Airway epithelial cell (primary cell): ENCODE measurements around the gene PRAMEF8. TPM values are rescaled to one million over a fixed set of nuclear protein-coding genes. Genes with fewer than 3 reads are reported as not detected.

Source experiments
- total RNA-seq: library from RNA; depleted of rRNA; stranded (reverse); fragments of >200 nt; gene quantifications from 2 replicates; pipeline ENCODE4 v1.2.3, GENCODE V29; 2015

The PRAMEF8 gene
- total RNA-seq = not detected in 2 replicates

GRCh38 chr1:13285037-13285436, at the start of gene PRAMEF8:
Gene PRAMEF8 (minus strand): TSS chr1:13285137. CDS start chr1:13284091, 1,046 bp downstream.

GRCh38 chr1:13315281-13315680, 30.3 kb upstream of the PRAMEF8 start, which contains the start of gene PRAMEF15:
Gene PRAMEF15 (plus strand): TSS chr1:13315581. CDS start chr1:13318408, 2,827 bp downstream.

GRCh38 chr1:13303239-13303638, 18.3 kb upstream of the PRAMEF8 start, which contains the start of gene PRAMEF33:
Gene PRAMEF33 (plus strand): TSS chr1:13303539. CDS start chr1:13305955, 2,416 bp downstream.

DNA sequence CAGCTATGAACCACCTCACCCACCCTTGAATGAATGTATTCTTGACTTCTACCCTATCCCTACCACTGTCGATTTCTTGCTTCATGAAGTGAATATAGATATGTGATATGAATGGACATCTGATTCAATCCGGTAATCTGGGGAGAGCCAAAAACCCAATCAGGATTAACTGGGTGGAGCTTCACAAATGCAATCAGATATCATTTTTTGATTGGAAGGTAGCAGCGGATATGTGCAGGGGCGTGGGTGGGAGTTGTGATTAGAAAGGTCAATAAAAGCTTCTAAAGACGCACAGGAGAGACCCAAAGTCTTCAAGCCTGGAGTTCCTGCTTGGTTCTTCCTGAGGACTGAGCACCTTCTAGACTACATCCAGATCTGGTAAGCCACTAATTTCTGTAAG, 31.0 kb downstream of the PRAMEF8 start, which contains the start of gene PRAMEF5:
Gene PRAMEF5, plus strand, starts transcription at position 301 of the 400 bp plus-strand sequence. CDS start 5,071 bp downstream, outside the sequence.

Other genes with a start within 250 kb of the PRAMEF8 start
- not detected in 2 replicates for gene PRAMEF27, start 228.6 kb downstream of the PRAMEF8 start, total RNA-seq
- not detected in 2 replicates for gene HNRNPCL3, start 224.4 kb downstream of the PRAMEF8 start, total RNA-seq
- gene PRAMEF25, start 214.4 kb downstream of the PRAMEF8 start, total RNA-seq = not detected in 2 replicates
- gene HNRNPCL2, start 168.3 kb downstream of the PRAMEF8 start, total RNA-seq = not detected in 2 replicates
- gene PRAMEF26, start 129.1 kb downstream of the PRAMEF8 start, total RNA-seq = not detected in 2 replicates
- gene HNRNPCL4, start 119.5 kb downstream of the PRAMEF8 start, total RNA-seq = not detected in 2 replicates
- not detected in 2 replicates for gene PRAMEF9, start 113.3 kb downstream of the PRAMEF8 start, total RNA-seq
- not detected in 2 replicates for gene PRAMEF13, start 83.7 kb downstream of the PRAMEF8 start, total RNA-seq
- not detected in 2 replicates for gene PRAMEF18, start 59.0 kb downstream of the PRAMEF8 start, total RNA-seq
- not detected in 2 replicates for gene PRAMEF5, start 30.9 kb downstream of the PRAMEF8 start, total RNA-seq
- gene PRAMEF33, start 18.4 kb upstream of the PRAMEF8 start, total RNA-seq = not detected in 2 replicates
- gene PRAMEF15, start 30.4 kb upstream of the PRAMEF8 start, total RNA-seq = not detected in 2 replicates
- gene PRAMEF14, start 62.0 kb upstream of the PRAMEF8 start, total RNA-seq = not detected in 2 replicates
- not detected in 2 replicates for gene PRAMEF19, start 86.8 kb upstream of the PRAMEF8 start, total RNA-seq
- not detected in 2 replicates for gene PRAMEF17, start 104.5 kb upstream of the PRAMEF8 start, total RNA-seq
- not detected in 2 replicates for gene PRAMEF20, start 125.3 kb upstream of the PRAMEF8 start, total RNA-seq
- not detected in 2 replicates for gene LRRC38, start 228.9 kb upstream of the PRAMEF8 start, total RNA-seq